K562 (cell line): Measurements from ENCODE around the gene FAM156A. TPM values are rescaled to one million over a fixed set of nuclear protein-coding genes. Genes with fewer than 3 reads are reported as not detected.

Experiments used
- ARID1B ChIP-seq: fragments of 450-650 bp; IDR thresholded peaks from 2 replicates; pipeline ENCODE4 v1.6.1; 2016; ENCODE audit warnings: antibody characterized with exemption, mild to moderate bottlenecking, inconsistent platforms
- CBX2 ChIP-seq: fragments of 200-600 bp; sonication (generic); IDR thresholded peaks from one replicate; pipeline ENCODE4 v1.6.1; 2012; ENCODE audit warnings: mild to moderate bottlenecking, low read length, inconsistent platforms; ENCODE audit not compliant: insufficient read depth, poor library complexity, severe bottlenecking
- ETS1 ChIP-seq: conservative IDR thresholded peaks from 2 replicates; pipeline ENCODE4 v1.6.1; 2011; ENCODE audit warnings: low read depth, mild to moderate bottlenecking, low read length; ENCODE audit not compliant: control insufficient read depth
- ETV6 ChIP-seq, 3 experiments: fragments of 150-350 bp in 1 of 3; sonication (generic) in 1 of 3; formaldehyde crosslinking in 1 of 3; IDR thresholded peaks; 2 replicates each; pipeline versions ENCODE4 v1.6.1 to v1.8.0; 2014 to 2022; ENCODE audit warnings: borderline replicate concordance in 2 of 3, low read depth in 2 of 3, antibody characterized with exemption in 1 of 3, low read length in 1 of 3, mild to moderate bottlenecking in 1 of 3, missing genetic modification reagents in 1 of 3
- MAFK ChIP-seq: IDR thresholded peaks from 2 replicates; pipeline ENCODE4 v1.6.1; 2011; ENCODE audit warnings: low read length, improper control_type of control experiment
- NFRKB ChIP-seq: fragments of 450-650 bp; IDR thresholded peaks from 2 replicates; pipeline ENCODE4 v1.6.1; 2016; ENCODE audit warnings: low read depth
- RAD21 ChIP-seq, 2 experiments: fragments of 250-450 bp in 1 of 2; fragments of 450-650 bp in 1 of 2; sonication (Bioruptor Pico) in 1 of 2; formaldehyde crosslinking in 1 of 2; IDR thresholded peaks in 1 of 2; conservative IDR thresholded peaks in 1 of 2; 2 replicates each; pipeline versions ENCODE4 v1.4.0 to v1.8.0; 2020 to 2022; ENCODE audit warnings: mild to moderate bottlenecking in 2 of 2, moderate library complexity in 1 of 2
- SMARCE1 ChIP-seq: fragments of 450-650 bp; IDR thresholded peaks from 2 replicates; pipeline ENCODE4 v1.7.1; 2016; ENCODE audit warnings: mild to moderate bottlenecking
- SUPT5H ChIP-seq: fragments of 450-650 bp; IDR thresholded peaks from 2 replicates; pipeline ENCODE4 v1.6.1; 2016
- ZBTB40 ChIP-seq, 2 experiments: fragments of 450-650 bp in 1 of 2; sonication (generic) in 1 of 2; formaldehyde crosslinking in 1 of 2; IDR thresholded peaks; 2 replicates each; pipeline versions ENCODE4 v1.7.1 to v1.9.0; 2016 to 2022; ENCODE audit warnings: inconsistent platforms in 1 of 2, mild to moderate bottlenecking in 1 of 2, missing genetic modification reagents in 1 of 2
- ZBTB8A ChIP-seq: fragments of 450-650 bp; IDR thresholded peaks from 2 replicates; pipeline ENCODE4 v1.6.1; 2018; ENCODE audit warnings: mild to moderate bottlenecking, moderate library complexity; ENCODE audit not compliant: partially characterized antibody
- ZC3H11A ChIP-seq: IDR thresholded peaks from 2 replicates; pipeline ENCODE4 v1.6.1; 2012; ENCODE audit warnings: low read depth, low read length, improper control_type of control experiment
- ZFP1 ChIP-seq: fragments of 450-650 bp; formaldehyde crosslinking; IDR thresholded peaks from 2 replicates; pipeline ENCODE4 v1.4.0; 2020; ENCODE audit warnings: mild to moderate bottlenecking, mixed read lengths
- ZFX ChIP-seq: sonication (generic); formaldehyde crosslinking; IDR thresholded peaks from 2 replicates; pipeline ENCODE4 v1.8.0; 2022; ENCODE audit warnings: mild to moderate bottlenecking, missing genetic modification reagents, moderate library complexity
- polyA plus RNA-seq, 8 experiments: library from polyadenylated mRNA; depleted of rRNA in 4 of 8; stranded (reverse) in 5 of 8; unstranded in 3 of 8; fragments of >200 nt; fragmentation: Nextera tagmentation in 2 of 8; fragmentation: Illumina TruSeq in 1 of 8; extraction: Ambion mirVana in 2 of 8; extraction: Trizol in 1 of 8; gene quantifications; 2 replicates each; pipeline versions ENCODE4 v1.2.1 to v1.2.3, GENCODE V29; 2011 to 2014; ENCODE audit warnings: inconsistent platforms in 1 of 8, missing spikeins in 1 of 8
- total RNA-seq, 7 experiments: library from RNA; depleted of rRNA in 6 of 7; stranded (reverse); fragments of >200 nt in 6 of 7; fragmentation: Illumina TruSeq in 2 of 7; extraction: Trizol in 2 of 7; gene quantifications; 2 replicates each; pipeline versions ENCODE4 v1.2.1 to v1.2.3, GENCODE V29; 2011 to 2021; ENCODE audit warnings: low replicate concordance in 1 of 7
- TF ChIP-seq, protein P1 (sequence below): sonication (generic); formaldehyde crosslinking; IDR thresholded peaks from 2 replicates; pipeline ENCODE4 v1.8.0; 2022; ENCODE audit warnings: missing genetic modification reagents, mild to moderate bottlenecking, moderate library complexity, borderline replicate concordance

FAM156A gene
- total and polyA plus RNA-seq, 9 of the 15 experiments (the other 6 are each of a cell fraction or from before 2014, with no cell fraction given) = 1.9 to 20.3 (median 8.6) TPM

DNA sequence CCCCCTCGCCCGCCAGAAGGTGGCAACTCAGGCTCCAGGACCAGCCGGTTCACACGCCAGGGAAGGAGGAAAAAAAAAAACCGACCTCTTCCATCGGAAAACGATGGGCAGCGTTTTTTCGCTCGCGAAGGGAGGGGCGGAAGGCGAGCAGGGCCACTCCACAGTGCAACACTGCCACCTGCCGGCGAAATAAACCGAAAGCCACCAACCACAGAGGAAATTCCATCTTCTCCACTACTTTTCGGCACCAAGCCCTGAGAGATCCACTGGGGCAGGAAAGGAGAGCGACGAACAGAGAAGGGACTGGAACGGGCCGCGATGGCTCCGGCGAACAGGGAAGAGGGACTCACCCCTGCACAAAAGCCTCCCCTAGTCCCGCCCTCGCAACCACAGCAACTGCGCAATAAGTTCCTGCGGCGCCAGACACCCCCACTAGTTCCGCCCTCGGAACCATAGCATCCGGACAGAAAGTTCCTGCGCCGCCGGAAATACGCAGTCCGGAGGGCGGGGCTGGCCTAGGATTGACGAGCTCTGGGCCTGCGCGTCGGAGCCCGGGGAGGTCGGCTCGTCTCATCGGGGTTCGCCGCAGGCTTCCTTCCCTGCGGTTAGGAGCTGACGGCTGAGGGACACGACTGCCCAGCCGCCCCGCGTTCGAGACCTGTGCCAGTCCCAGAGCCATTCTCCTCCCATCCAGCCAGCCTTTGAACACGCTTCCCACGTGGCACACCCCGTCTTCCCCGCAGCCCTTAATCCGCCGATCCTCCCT lies 23.4 kb downstream of the FAM156A start (continued):
- TF ChIP-seq RAD21 (CRISPR knock-in tag; conservative IDR thresholded peaks at IDR 0.05 in 1 of 2, IDR thresholded peaks at IDR 0.05 in 1 of 2) = peak; percentile 81
- no peak for TF ChIP-seq CBX2
- TF ChIP-seq ZFP1 = no peak
- peak; percentile 42; the same call in 1 of the 2 replicates for TF ChIP-seq ETS1
- TF ChIP-seq ZBTB40 (IDR thresholded peaks at IDR 0.05) = peak; percentile 91
- no peak for TF ChIP-seq ZBTB40 (CRISPR knock-in tag; IDR thresholded peaks at IDR 0.05)
- no peak for TF ChIP-seq NFRKB
- TF ChIP-seq MAFK = no peak
- TF ChIP-seq ZBTB8A = no peak
- TF ChIP-seq ETV6 (IDR thresholded peaks at IDR 0.05; ENCODE audit: borderline replicate concordance in 1 of 2, low read depth in 2 of 2, low read length in 1 of 2) = no peak
- TF ChIP-seq ETV6 (CRISPR knock-in tag; IDR thresholded peaks at IDR 0.05; ENCODE audit: borderline replicate concordance) = no peak
- peak; percentile 81 for TF ChIP-seq SUPT5H
- TF ChIP-seq, protein P1, sequence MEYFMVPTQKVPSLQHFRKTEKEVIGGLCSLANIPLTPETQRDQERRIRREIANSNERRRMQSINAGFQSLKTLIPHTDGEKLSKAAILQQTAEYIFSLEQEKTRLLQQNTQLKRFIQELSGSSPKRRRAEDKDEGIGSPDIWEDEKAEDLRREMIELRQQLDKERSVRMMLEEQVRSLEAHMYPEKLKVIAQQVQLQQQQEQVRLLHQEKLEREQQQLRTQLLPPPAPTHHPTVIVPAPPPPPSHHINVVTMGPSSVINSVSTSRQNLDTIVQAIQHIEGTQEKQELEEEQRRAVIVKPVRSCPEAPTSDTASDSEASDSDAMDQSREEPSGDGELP (CRISPR knock-in tag) = peak; percentile 77; the same call in 1 of the 2 replicates
- TF ChIP-seq ZFX (CRISPR knock-in tag) = peak; percentile 73
- TF ChIP-seq ZC3H11A = no peak
- TF ChIP-seq ARID1B = peak; percentile 29; the same call in 1 of the 2 replicates
- TF ChIP-seq SMARCE1 = no peak
